ENCODE results near the gene TCL1B. TPM values are rescaled to one million over a fixed set of nuclear protein-coding genes. Genes with fewer than 3 reads are reported as not detected.
"Not testable (repeated sequence)": the region's sequence is repeated elsewhere in the genome, so short reads cannot be mapped to it uniquely, and the experiment has no call there.

Gene TCL1B
- polyA plus RNA-seq, 2 of the 4 experiments (the other 2 are of a cell fraction), result not detected

- Histone ChIP-seq H3K9me3 (no peaks in the 10 kb centered on the region), H3K27ac (no peak overlapping the region), H3K4me3 (no peak overlapping the region), H3K4me1 (no peaks in the 10 kb centered on the region), H3K4me2 (no peak overlapping the region)
- ChIA-PET CTCF (interaction anchor here (0.6 to 0.8 kb wide), 2 partner anchors 102 to 238 kb away, joined by 3 read pairs; no protein-coding TSS in a partner anchor), POLR2A (no interaction called here)
- TF ChIP-seq POLR2A (IDR thresholded peaks at IDR 0.05; ENCODE audit: low read length) (no peak), JUN (IDR thresholded peaks at IDR 0.05) (no peak), TP53 (CRISPR knock-in tag; IDR thresholded peaks at IDR 0.05) (no peak), ZNF302 (CRISPR knock-in tag; IDR thresholded peaks at IDR 0.05) (no peak), JUNB (IDR thresholded peaks at IDR 0.05) (no peak), EHMT2 (IDR thresholded peaks at IDR 0.05; ENCODE audit: low read depth) (no peak), HDAC2 (IDR thresholded peaks at IDR 0.05) (no peak), ATOH8 (CRISPR knock-in tag; IDR thresholded peaks at IDR 0.05; ENCODE audit: low read depth) (no peak), MAX (IDR thresholded peaks at IDR 0.05) (no peak), CHD2 (IDR thresholded peaks at IDR 0.05; ENCODE audit: low read length, partially characterized antibody) (no peak), CBX8 (IDR thresholded peaks at IDR 0.05) (no peak), HOXB5 (CRISPR knock-in tag; IDR thresholded peaks at IDR 0.05) (no peak), FOSL2 (IDR thresholded peaks at IDR 0.05) (no peak), FOSL2 (CRISPR knock-in tag; IDR thresholded peaks at IDR 0.05) (no peak), CEBPB (IDR thresholded peaks at IDR 0.05) (no peak), PHF8 (IDR thresholded peaks at IDR 0.05; ENCODE audit: borderline replicate concordance, low read depth) (no peak), ELK1 (IDR thresholded peaks at IDR 0.05; ENCODE audit: low read depth, low read length) (no peak), RARB (CRISPR knock-in tag; IDR thresholded peaks at IDR 0.05) (no peak), ZFP36 (IDR thresholded peaks at IDR 0.05; ENCODE audit: borderline replicate concordance, partially characterized antibody) (no peak)
- no peak for ATAC-seq
- FAIRE-seq, result no peak
- DNase-seq (ENCODE audit: low read depth in 1 of 2, low spot score in 1 of 2), result no peak
- WGBS (ENCODE audit: missing lambda C conversion rate), result 51% methylated on average over 5 of the region's 5 CpGs
Observed at GRCh38 chr14:95663226-95663797, 22.9 kb upstream of the TCL1B start.

- no peak for FAIRE-seq
- DNase-seq (ENCODE audit: low read depth in 1 of 2, low spot score in 1 of 2), result no peak
- Histone ChIP-seq H3K27ac (no peak overlapping the region), H3K4me1 (no peaks in the 10 kb centered on the region), H3K9me3 (no peaks in the 10 kb centered on the region), H3K4me3 (no peak overlapping the region), H3K4me2 (no peak overlapping the region)
- ATAC-seq, result no peak
- CTCF ChIA-PET, result interaction anchor here (0.6 to 0.8 kb wide), 2 partner anchors 103 to 296 kb away, joined by 3 read pairs; no protein-coding TSS in a partner anchor
- POLR2A ChIA-PET, result no interaction called here
- TF ChIP-seq ZSCAN20 (CRISPR knock-in tag; IDR thresholded peaks at IDR 0.05) (no peak), FOSL2 (IDR thresholded peaks at IDR 0.05) (no peak), FOSL2 (CRISPR knock-in tag; IDR thresholded peaks at IDR 0.05) (no peak), CBX2 (IDR thresholded peaks at IDR 0.05; ENCODE audit: borderline replicate concordance, low read depth) (no peak), ATOH8 (CRISPR knock-in tag; IDR thresholded peaks at IDR 0.05; ENCODE audit: low read depth) (no peak)
- WGBS (ENCODE audit: missing lambda C conversion rate), result 53% methylated on average over 3 of the region's 3 CpGs
Observed at GRCh38 chr14:95664066-95664465, 22.2 kb upstream of the TCL1B start.

GRCh38 chr14:95664546-95664945, 21.7 kb upstream of the TCL1B start:
- FAIRE-seq, result no peak
- Histone ChIP-seq H3K4me1 (no peaks in the 10 kb centered on the region), H3K9me3 (no peaks in the 10 kb centered on the region), H3K4me3 (no peak overlapping the region), H3K4me2 (no peak overlapping the region), H3K27ac (no peak overlapping the region)
- no peak for DNase-seq (ENCODE audit: low read depth in 1 of 2, low spot score in 1 of 2)
- no peak for TF ChIP-seq SREBF2 (IDR thresholded peaks at IDR 0.05)
- no peak for TF ChIP-seq ZFP36 (IDR thresholded peaks at IDR 0.05; ENCODE audit: borderline replicate concordance, partially characterized antibody)
- TF ChIP-seq ATOH8 (CRISPR knock-in tag; IDR thresholded peaks at IDR 0.05; ENCODE audit: low read depth), result no peak
- TF ChIP-seq HOXB13 (CRISPR knock-in tag; IDR thresholded peaks at IDR 0.05; ENCODE audit: low read depth), result no peak
- TF ChIP-seq CHD4 (IDR thresholded peaks at IDR 0.05; ENCODE audit: borderline replicate concordance), result no peak
- TF ChIP-seq JUNB (IDR thresholded peaks at IDR 0.05), result no peak
- no peak for TF ChIP-seq EHF (CRISPR knock-in tag; IDR thresholded peaks at IDR 0.05)
- no peak for TF ChIP-seq NR3C1 (IDR thresholded peaks at IDR 0.05)
- 79% methylated on average over 8 of the region's 8 CpGs for WGBS (ENCODE audit: missing lambda C conversion rate)
- no peak for ATAC-seq
- CTCF ChIA-PET, result interaction anchor here (0.6 to 0.9 kb wide), 2 partner anchors 9 to 296 kb away, joined by 3 read pairs; no protein-coding TSS in a partner anchor
- POLR2A ChIA-PET, result no interaction called here

- H3K4me2 ChIP-seq; H3K4me3 ChIP-seq; H3K4me1 ChIP-seq; FAIRE-seq; H3K9me3 ChIP-seq; H3K27ac ChIP-seq; DNase-seq (ENCODE audit: low read depth in 1 of 2, low spot score in 1 of 2); POLR2A ChIA-PET: not testable (repeated sequence)
- CTCF ChIA-PET, result interaction anchor here (0.6 to 0.9 kb wide), 3 partner anchors 10 to 1536 kb away, joined by 3 read pairs; no protein-coding TSS in a partner anchor
- ATAC-seq, result peak in 1 of 2 experiments; percentile 67; a peak in 3 of 6 replicates
- WGBS (ENCODE audit: missing lambda C conversion rate), result 62% methylated on average over 8 of the region's 8 CpGs
Observed at GRCh38 chr14:95665530-95665929, 20.7 kb upstream of the TCL1B start.
